ENCODE measurements around the gene PLEKHN1. TPM values are rescaled to one million over a fixed set of nuclear protein-coding genes. Genes with fewer than 3 reads are reported as not detected.
"Not testable (repeated sequence)": the region's sequence is repeated elsewhere in the genome, so short reads cannot be mapped to it uniquely, and the experiment has no call there.

PLEKHN1 gene
- total and polyA plus RNA-seq, 8 donors = 0.16 to 2.8 (median 0.47) TPM

- Histone ChIP-seq H3K36me3 (no peaks in the 10 kb centered on the region), H3K4me1 (peaks cover 9 to 17% (median 10%) of the 10 kb centered on the region in 3 donors), H3K9me3 (no peaks in the 10 kb centered on the region), H3K27ac (no peak overlapping the region), H3K27me3 (no peaks in the 10 kb centered on the region), H3K4me3 (no peak overlapping the region)
- intact Hi-C loops (cut with DNase I) = no loop called here
- 76 to 77% methylated on average over 37 of the region's 37 CpGs for WGBS, 2 donors
- DNase-seq (peak in 5 of 6 donors; percentile 5 to 72 (median 21)), ATAC-seq (peak in 1 of 4 donors; percentile 7), FAIRE-seq (no peak)
- TF ChIP-seq, protein P1, sequence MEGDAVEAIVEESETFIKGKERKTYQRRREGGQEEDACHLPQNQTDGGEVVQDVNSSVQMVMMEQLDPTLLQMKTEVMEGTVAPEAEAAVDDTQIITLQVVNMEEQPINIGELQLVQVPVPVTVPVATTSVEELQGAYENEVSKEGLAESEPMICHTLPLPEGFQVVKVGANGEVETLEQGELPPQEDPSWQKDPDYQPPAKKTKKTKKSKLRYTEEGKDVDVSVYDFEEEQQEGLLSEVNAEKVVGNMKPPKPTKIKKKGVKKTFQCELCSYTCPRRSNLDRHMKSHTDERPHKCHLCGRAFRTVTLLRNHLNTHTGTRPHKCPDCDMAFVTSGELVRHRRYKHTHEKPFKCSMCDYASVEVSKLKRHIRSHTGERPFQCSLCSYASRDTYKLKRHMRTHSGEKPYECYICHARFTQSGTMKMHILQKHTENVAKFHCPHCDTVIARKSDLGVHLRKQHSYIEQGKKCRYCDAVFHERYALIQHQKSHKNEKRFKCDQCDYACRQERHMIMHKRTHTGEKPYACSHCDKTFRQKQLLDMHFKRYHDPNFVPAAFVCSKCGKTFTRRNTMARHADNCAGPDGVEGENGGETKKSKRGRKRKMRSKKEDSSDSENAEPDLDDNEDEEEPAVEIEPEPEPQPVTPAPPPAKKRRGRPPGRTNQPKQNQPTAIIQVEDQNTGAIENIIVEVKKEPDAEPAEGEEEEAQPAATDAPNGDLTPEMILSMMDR (IDR thresholded peaks at IDR 0.05) = no peak
Observed at GRCh38 chr1:1006305-1007159, 40.2 kb downstream of the PLEKHN1 start.

DNA sequence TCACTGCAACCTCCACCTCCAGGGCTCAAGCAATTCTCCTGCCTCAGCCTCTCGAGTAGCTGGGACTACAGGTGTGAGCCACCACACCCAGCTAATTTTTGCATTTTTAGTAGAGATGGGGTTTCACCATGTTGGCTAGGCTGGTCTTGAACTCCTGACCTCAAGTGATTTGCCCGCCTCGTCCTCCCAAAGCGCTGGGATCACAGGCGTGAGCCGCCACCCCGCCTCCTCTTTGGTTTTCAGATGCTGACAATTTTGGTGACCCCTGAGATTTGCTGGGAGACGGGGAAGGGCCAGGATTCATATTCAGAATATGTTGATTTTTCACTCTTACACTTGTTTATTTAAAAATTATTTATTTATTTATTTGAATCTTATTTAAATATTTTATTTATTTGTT, 43.8 kb downstream of the PLEKHN1 start:
- DNase-seq; intact Hi-C loops (cut with DNase I); FAIRE-seq; H3K9me3 ChIP-seq; H3K27me3 ChIP-seq; H3K36me3 ChIP-seq; H3K4me3 ChIP-seq; H3K27ac ChIP-seq; ATAC-seq: not testable (repeated sequence)
- 86 to 88% methylated on average over 8 of the region's 8 CpGs for WGBS, 2 donors
- peaks cover 4 to 12% (median 8%) of the 10 kb centered on the region in 3 donors for H3K4me1 ChIP-seq

DNA sequence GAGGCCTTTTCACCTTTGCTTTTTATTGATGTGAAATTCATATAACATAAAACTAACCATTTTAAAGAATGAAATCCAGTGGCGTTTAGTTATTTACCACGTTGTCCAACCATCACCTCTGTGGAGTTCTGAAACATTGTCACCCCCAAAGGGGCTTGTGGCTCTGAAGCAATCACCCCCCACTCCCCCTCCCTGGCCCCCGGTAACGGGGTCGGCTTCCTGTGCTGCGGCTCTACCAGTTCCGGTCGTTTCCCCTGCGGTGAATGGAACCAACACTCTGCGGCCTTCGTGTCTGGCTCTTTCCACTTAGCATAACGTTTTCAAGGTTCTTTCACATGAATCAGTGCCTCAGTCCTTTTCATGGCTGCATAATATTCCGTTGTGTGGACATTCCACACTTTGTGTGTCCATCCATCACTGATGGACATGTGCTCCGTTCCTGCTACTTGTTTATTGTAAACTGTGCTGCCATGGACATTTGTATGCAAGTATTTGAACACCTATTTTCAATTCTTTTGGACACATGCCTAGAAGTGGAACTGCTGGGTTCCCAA, 45.2 kb downstream of the PLEKHN1 start:
- ATAC-seq = no peak
- H3K36me3 ChIP-seq = no peaks in the 10 kb centered on the region
- H3K4me1 ChIP-seq = peaks cover 0 to 5% (median 3%) of the 10 kb centered on the region in 3 donors
- intact Hi-C loops (cut with DNase I) = no loop called here
- no peak overlapping the region for H3K4me3 ChIP-seq
- 77 to 83% methylated on average over 14 of the region's 14 CpGs for WGBS, 2 donors
- TF ChIP-seq, protein P1 (IDR thresholded peaks at IDR 0.05) = no peak
- peak in 1 of 6 donors; percentile 44 for DNase-seq
- H3K27ac ChIP-seq = no peak overlapping the region
- no peaks in the 10 kb centered on the region for H3K9me3 ChIP-seq
- no peak for FAIRE-seq
- H3K27me3 ChIP-seq = no peaks in the 10 kb centered on the region

DNA sequence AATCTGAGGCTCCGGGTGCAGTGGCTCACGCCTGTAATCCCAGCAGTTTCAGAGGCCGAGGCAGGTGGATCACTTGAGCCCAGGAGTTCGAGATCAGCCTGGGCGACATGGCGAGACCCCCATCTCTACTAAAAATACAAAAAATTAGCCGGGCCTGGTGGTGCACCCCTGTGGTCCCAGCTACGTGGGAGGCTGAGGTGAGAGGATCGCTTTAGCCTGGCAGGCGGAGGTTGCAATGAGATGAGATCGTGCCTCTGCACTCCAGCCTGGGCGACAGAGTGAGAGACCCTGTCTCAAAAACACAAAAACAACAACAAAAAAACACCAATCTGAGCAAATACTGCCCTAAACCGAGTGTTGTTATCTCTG, 46.4 kb downstream of the PLEKHN1 start:
- H3K4me1 ChIP-seq; FAIRE-seq; H3K36me3 ChIP-seq; intact Hi-C loops (cut with DNase I); H3K9me3 ChIP-seq; H3K27me3 ChIP-seq: not testable (repeated sequence)
- H3K27ac ChIP-seq = peak overlapping the region; percentile 64 to 89 (median 80)
- 58 to 69% methylated on average over 13 of the region's 13 CpGs for WGBS, 2 donors
- peak in 1 of 6 donors; percentile 15 for DNase-seq
- peak in 2 of 4 donors; percentile 2 to 3 for ATAC-seq
- H3K4me3 ChIP-seq = peak overlapping the region in 3 of 4 donors; percentile 47 to 63 (median 55)

- DNase-seq = peak; percentile 81 to 92 (median 88)
- ATAC-seq = peak; percentile 95 to 97 (median 96)
- Histone ChIP-seq H3K27me3 (no peaks in the 10 kb centered on the region), H3K4me1 (peaks cover 0 to 5% (median 3%) of the 10 kb centered on the region in 3 donors), H3K36me3 (no peaks in the 10 kb centered on the region), H3K4me3 (peak within 1 kb of the TSS; percentile 35 to 63 (median 51)), H3K27ac (peak within 1 kb of the TSS; percentile 64 to 89 (median 80)), H3K9me3 (no peaks in the 10 kb centered on the region)
- intact Hi-C loops (cut with DNase I) = no loop called here
- no peak for FAIRE-seq
- TF ChIP-seq, protein P1 (IDR thresholded peaks at IDR 0.05) = no peak
- WGBS, 2 donors = 2 to 3% methylated on average over 30 of the region's 30 CpGs
Observed at GRCh38 chr1:1013105-1013921, 47.0 kb downstream of the PLEKHN1 start, which contains the start of gene ISG15. ISG15 (plus strand) TSS chr1:1013497; CDS start chr1:1013574, 77 bp downstream.
